SK-N-SH (cell line): Measurements from ENCODE around the gene AKR1C3.

Source experiments
- EP300 ChIP-seq, 2 experiments: IDR thresholded peaks; 2 replicates each; pipeline versions ENCODE4 v1.4.0 to v1.6.1; 2012; ENCODE audit warnings: borderline replicate concordance in 1 of 2, low read depth in 1 of 2, low read length in 1 of 2
- JUND ChIP-seq: IDR thresholded peaks from 2 replicates; pipeline ENCODE4 v1.4.0; 2012
- MXI1 ChIP-seq: IDR thresholded peaks from 2 replicates; pipeline ENCODE4 v1.6.1; 2012; ENCODE audit warnings: mild to moderate bottlenecking, low read depth, low read length, improper control_type of control experiment
- POLR2AphosphoS5 ChIP-seq: IDR thresholded peaks from 2 replicates; pipeline ENCODE4 v1.6.1; 2012; ENCODE audit warnings: low read depth, low read length
- RAD21 ChIP-seq: IDR thresholded peaks from 2 replicates; pipeline ENCODE4 v1.6.1; 2012; ENCODE audit warnings: mild to moderate bottlenecking, low read length
- SIN3A ChIP-seq: IDR thresholded peaks from 2 replicates; pipeline ENCODE4 v1.6.1; 2012; ENCODE audit warnings: low read depth, mild to moderate bottlenecking, low read length, moderate library complexity, borderline replicate concordance
- TAF1 ChIP-seq: IDR thresholded peaks from 2 replicates; pipeline ENCODE4 v1.6.1; 2012; ENCODE audit warnings: low read depth, mild to moderate bottlenecking, low read length, moderate library complexity, borderline replicate concordance
- TF ChIP-seq, protein P1 (sequence below): fragments of 200-600 bp; sonication (generic); IDR thresholded peaks from 2 replicates; pipeline ENCODE4 v1.6.1; 2017; ENCODE audit warnings: antibody characterized with exemption, mild to moderate bottlenecking, moderate library complexity
- TF ChIP-seq, protein P2 (sequence below): fragments of 150-350 bp; IDR thresholded peaks from 2 replicates; pipeline ENCODE4 v1.6.1; 2017; ENCODE audit warnings: antibody characterized with exemption, low read length, low read depth, borderline replicate concordance

DNA sequence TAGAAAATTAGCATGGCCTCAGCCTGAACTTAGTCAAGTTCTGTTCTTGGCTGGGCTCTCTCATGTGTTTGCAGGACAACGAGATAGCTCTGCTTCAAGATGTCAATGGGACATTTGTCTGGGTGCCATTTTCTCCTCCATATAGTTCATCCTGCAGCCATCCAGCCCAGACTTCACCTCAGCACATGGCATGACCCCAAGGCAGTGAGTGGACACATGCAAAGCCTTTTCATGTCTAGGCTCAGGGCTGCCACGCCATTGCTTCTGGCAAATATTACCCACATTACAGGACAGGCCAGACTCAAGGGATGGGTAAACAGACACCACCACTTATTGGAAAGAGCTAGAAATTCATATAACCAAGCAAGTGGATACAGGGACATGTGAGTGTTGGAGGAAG, 9.3 kb downstream of the AKR1C3 start:
- no peak for TF ChIP-seq EP300 (IDR thresholded peaks at IDR 0.05; ENCODE audit: borderline replicate concordance in 1 of 2, low read depth in 1 of 2, low read length in 1 of 2)
- no peak for TF ChIP-seq RAD21
- TF ChIP-seq, protein P1, sequence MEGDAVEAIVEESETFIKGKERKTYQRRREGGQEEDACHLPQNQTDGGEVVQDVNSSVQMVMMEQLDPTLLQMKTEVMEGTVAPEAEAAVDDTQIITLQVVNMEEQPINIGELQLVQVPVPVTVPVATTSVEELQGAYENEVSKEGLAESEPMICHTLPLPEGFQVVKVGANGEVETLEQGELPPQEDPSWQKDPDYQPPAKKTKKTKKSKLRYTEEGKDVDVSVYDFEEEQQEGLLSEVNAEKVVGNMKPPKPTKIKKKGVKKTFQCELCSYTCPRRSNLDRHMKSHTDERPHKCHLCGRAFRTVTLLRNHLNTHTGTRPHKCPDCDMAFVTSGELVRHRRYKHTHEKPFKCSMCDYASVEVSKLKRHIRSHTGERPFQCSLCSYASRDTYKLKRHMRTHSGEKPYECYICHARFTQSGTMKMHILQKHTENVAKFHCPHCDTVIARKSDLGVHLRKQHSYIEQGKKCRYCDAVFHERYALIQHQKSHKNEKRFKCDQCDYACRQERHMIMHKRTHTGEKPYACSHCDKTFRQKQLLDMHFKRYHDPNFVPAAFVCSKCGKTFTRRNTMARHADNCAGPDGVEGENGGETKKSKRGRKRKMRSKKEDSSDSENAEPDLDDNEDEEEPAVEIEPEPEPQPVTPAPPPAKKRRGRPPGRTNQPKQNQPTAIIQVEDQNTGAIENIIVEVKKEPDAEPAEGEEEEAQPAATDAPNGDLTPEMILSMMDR: no peak
- TF ChIP-seq TAF1: no peak
- no peak for TF ChIP-seq POLR2AphosphoS5
- TF ChIP-seq, protein P2, sequence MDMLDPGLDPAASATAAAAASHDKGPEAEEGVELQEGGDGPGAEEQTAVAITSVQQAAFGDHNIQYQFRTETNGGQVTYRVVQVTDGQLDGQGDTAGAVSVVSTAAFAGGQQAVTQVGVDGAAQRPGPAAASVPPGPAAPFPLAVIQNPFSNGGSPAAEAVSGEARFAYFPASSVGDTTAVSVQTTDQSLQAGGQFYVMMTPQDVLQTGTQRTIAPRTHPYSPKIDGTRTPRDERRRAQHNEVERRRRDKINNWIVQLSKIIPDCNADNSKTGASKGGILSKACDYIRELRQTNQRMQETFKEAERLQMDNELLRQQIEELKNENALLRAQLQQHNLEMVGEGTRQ: no peak
- no peak for TF ChIP-seq SIN3A
- TF ChIP-seq JUND: no peak
- TF ChIP-seq MXI1: no peak
